ENCODE data around the gene SVOP. TPM values are rescaled to one million over a fixed set of nuclear protein-coding genes. Genes with fewer than 3 reads are reported as not detected.

Gene SVOP
- total RNA-seq, 3 donors from 2014 or later (not counting 1 experiment from before 2014, with no cell fraction given) = not detected

DNA sequence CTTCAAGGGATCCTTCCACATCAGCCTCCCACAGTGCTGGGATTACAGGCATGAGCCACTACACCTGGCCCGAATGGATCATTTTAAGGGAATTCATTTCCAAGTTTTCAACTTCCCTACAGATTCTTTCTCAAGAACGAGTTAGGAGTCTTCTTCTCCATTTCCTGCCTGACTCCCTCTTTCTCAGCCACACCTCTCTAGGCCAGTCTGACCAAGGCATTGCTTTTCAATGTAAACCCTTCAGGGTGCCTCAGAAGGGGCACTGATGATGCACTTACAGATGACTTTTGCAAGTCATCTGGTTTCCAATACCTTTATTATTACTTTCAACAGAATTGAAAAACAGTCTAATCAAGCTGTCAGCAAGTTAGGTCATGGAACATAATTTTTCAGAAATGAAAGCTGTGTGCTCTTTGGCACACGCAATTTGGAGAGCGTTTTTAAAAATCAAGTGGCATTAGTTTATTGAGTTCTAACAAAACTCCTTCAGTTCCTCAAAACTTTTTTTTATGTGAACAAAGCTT is 47.2 kb downstream of the SVOP start:
- Histone ChIP-seq H3K36me3 (ENCODE audit: control insufficient read depth, insufficient read depth, low read length) (no peaks in the 10 kb centered on the region), H3K27ac (ENCODE audit: low read length) (no peak overlapping the region), H3K27me3 (ENCODE audit: control insufficient read depth, insufficient read depth, low read length) (no peaks in the 10 kb centered on the region), H3K4me1 (ENCODE audit: control insufficient read depth, insufficient read depth, low read length) (no peaks in the 10 kb centered on the region), H3K9me3 (ENCODE audit: control insufficient read depth, insufficient read depth, low read length) (no peaks in the 10 kb centered on the region), H3K4me3 (ENCODE audit: low read length) (no peak overlapping the region)
- TF ChIP-seq CTCF (IDR thresholded peaks at IDR 0.05) = no peak
- Mint-ChIP-seq H3K27ac (no peak overlapping the region), H3K27me3 (ENCODE audit: low read depth in 2 of 2) (peaks cover 3 to 6% of the 10 kb centered on the region in 2 donors), H3K4me3 (no peak overlapping the region), H3K9me3 (no peaks in the 10 kb centered on the region), H3K4me1 (no peaks in the 10 kb centered on the region), H3K36me3 (no peaks in the 10 kb centered on the region)
- WGBS (ENCODE audit: insufficient coverage) = 46% methylated on average over 4 of the region's 4 CpGs
- intact Hi-C loops (cut with micrococcal nuclease) = no loop called here
- no peak for DNase-seq
- ATAC-seq = no peak

DNA sequence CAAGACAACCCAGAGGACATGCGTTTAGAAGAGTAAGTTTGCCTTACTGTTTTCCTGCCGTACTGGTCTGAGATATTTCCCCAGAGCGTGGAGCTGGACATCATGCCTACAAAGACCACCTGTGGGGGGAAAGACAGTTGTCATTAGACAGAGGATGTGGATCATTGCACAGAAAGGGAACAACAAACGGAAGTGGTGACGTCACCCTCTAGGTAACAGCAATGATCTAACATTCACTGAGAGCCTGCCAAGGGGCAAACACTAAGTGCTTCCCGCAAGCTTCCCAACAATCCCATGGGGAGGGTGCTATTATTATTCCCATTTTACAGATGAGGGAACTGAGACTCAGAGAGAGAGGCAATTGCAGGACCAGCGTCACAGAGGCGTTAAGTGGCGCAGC is 48.5 kb downstream of the SVOP start:
- H3K4me3 ChIP-seq (ENCODE audit: low read length) = no peak overlapping the region
- DNase-seq (no peak), ATAC-seq (no peak)
- no peak overlapping the region for H3K4me3 Mint-ChIP-seq
- no peaks in the 10 kb centered on the region for H3K36me3 Mint-ChIP-seq
- no peak for TF ChIP-seq CTCF (IDR thresholded peaks at IDR 0.05)
- no peaks in the 10 kb centered on the region for H3K36me3 ChIP-seq (ENCODE audit: control insufficient read depth, insufficient read depth, low read length)
- H3K27ac Mint-ChIP-seq = no peak overlapping the region
- no peaks in the 10 kb centered on the region for H3K9me3 Mint-ChIP-seq
- intact Hi-C loops (cut with micrococcal nuclease) = no loop called here
- no peaks in the 10 kb centered on the region for H3K4me1 ChIP-seq (ENCODE audit: control insufficient read depth, insufficient read depth, low read length)
- no peak overlapping the region for H3K27ac ChIP-seq (ENCODE audit: low read length)
- no peaks in the 10 kb centered on the region for H3K27me3 ChIP-seq (ENCODE audit: control insufficient read depth, insufficient read depth, low read length)
- no peaks in the 10 kb centered on the region for H3K4me1 Mint-ChIP-seq
- H3K9me3 ChIP-seq (ENCODE audit: control insufficient read depth, insufficient read depth, low read length) = no peaks in the 10 kb centered on the region
- peaks cover 6% of the 10 kb centered on the region in 2 donors for H3K27me3 Mint-ChIP-seq (ENCODE audit: low read depth in 2 of 2)
- 70% methylated on average over 9 of the region's 9 CpGs for WGBS (ENCODE audit: insufficient coverage)

DNA sequence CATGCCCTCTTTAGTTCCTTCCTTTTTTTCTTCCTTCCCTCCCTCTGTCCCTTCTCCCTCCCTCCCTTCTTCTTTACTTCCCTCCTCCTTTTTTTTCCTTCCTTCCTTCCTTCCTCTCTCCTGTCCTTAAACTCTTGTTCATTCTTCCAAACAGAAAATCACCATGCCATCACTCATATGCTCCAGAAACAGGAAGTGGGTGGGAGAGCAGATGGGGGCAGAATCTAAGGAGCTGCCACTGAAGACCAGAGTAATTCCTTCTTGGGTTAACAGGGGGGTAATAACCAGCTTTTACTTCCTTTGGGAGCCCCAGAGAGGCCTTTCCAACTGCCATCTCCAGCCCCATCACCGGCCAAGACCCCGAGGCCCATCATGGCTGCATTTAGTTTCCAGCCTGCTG is 51.2 kb downstream of the SVOP start:
- intact Hi-C loops (cut with micrococcal nuclease) = no loop called here

More for the DNA sequence above, 51.2 kb downstream of the SVOP start:
- H3K36me3 ChIP-seq (ENCODE audit: control insufficient read depth, insufficient read depth, low read length) = no peaks in the 10 kb centered on the region
- Mint-ChIP-seq H3K36me3 (no peaks in the 10 kb centered on the region), H3K4me1 (no peaks in the 10 kb centered on the region), H3K4me3 (no peak overlapping the region), H3K9me3 (no peaks in the 10 kb centered on the region), H3K27me3 (ENCODE audit: low read depth in 2 of 2) (peaks cover 6% of the 10 kb centered on the region in 2 donors), H3K27ac (no peak overlapping the region)
- H3K27me3 ChIP-seq (ENCODE audit: control insufficient read depth, insufficient read depth, low read length) = no peaks in the 10 kb centered on the region
- no peak overlapping the region for H3K4me3 ChIP-seq (ENCODE audit: low read length)
- WGBS (ENCODE audit: insufficient coverage) = 85% methylated on average over 2 of the region's 2 CpGs
- H3K4me1 ChIP-seq (ENCODE audit: control insufficient read depth, insufficient read depth, low read length) = no peaks in the 10 kb centered on the region
- H3K27ac ChIP-seq (ENCODE audit: low read length) = no peak overlapping the region
- H3K9me3 ChIP-seq (ENCODE audit: control insufficient read depth, insufficient read depth, low read length) = no peaks in the 10 kb centered on the region
- DNase-seq (no peak), ATAC-seq (no peak)
- TF ChIP-seq CTCF (IDR thresholded peaks at IDR 0.05) = no peak

Measured in natural killer cell (primary cell).